Activated B cell treated with CpG ODN at 0.5 μM for 24 hours (primary cell): Measurements from ENCODE around the gene PANX1. TPM values are rescaled to one million over a fixed set of nuclear protein-coding genes. Genes with fewer than 3 reads are reported as not detected.
"Not testable (repeated sequence)": the region's sequence is repeated elsewhere in the genome, so short reads cannot be mapped to it uniquely, and the experiment has no call there.

Experiments used
- ATAC-seq: fragments of 200-7000 bp; cut with Tn5 transposase; one replicate; pipeline ENCODE4 v1.10.0; 2021; ENCODE audit warnings: low read depth, mild to moderate bottlenecking, moderate library complexity
- CTCF ChIA-PET: fragments of 350-600 bp; sonication (Branson Sonifier 250); formaldehyde crosslinking; loops from one replicate; lab custom pipeline; 2021; ENCODE audit warnings: antibody characterized with exemption; lab: Charles Lee
- POLR2A ChIA-PET: fragments of 350-600 bp; sonication (Branson Sonifier 250); formaldehyde crosslinking; loops from one replicate; lab custom pipeline; 2021; ENCODE audit warnings: antibody characterized with exemption; lab: Charles Lee
- DNase-seq: peaks from one replicate; pipeline ENCODE4 v3.0.0; 2022
- H3K27ac Mint-ChIP-seq: one replicate; pipeline ENCODE4 v1.8.0; 2020; ENCODE audit warnings: mixed read lengths
- H3K27me3 Mint-ChIP-seq: one replicate; pipeline ENCODE4 v1.8.0; 2021; ENCODE audit warnings: mixed read lengths
- H3K36me3 Mint-ChIP-seq: one replicate; pipeline ENCODE4 v1.8.0; 2021; ENCODE audit warnings: low read depth, mixed read lengths
- H3K4me1 Mint-ChIP-seq: one replicate; pipeline ENCODE4 v1.8.0; 2021; ENCODE audit warnings: mixed read lengths
- H3K4me3 Mint-ChIP-seq: one replicate; pipeline ENCODE4 v1.8.0; 2020; ENCODE audit warnings: mild to moderate bottlenecking, mixed read lengths
- H3K9me3 Mint-ChIP-seq: one replicate; pipeline ENCODE4 v1.8.0; 2020; ENCODE audit warnings: mixed read lengths
- intact Hi-C: fragments of 100-400 bp; cut with micrococcal nuclease; formaldehyde crosslinking; loops from one replicate; pipeline ENCODE4 v1.15.1; 2024
- total RNA-seq: library from RNA; stranded (reverse); gene quantifications from 2 replicates; pipeline ENCODE4 v1.2.3, GENCODE V29; 2022
- TF ChIP-seq, protein P1 (sequence below): fragments of 200-600 bp; IDR thresholded peaks from one replicate; pipeline ENCODE4 v1.8.0; 2022; ENCODE audit warnings: antibody characterized with exemption, mild to moderate bottlenecking

PANX1 gene
- total RNA-seq, 1 donor from 2014 or later = 11.2 TPM

DNA sequence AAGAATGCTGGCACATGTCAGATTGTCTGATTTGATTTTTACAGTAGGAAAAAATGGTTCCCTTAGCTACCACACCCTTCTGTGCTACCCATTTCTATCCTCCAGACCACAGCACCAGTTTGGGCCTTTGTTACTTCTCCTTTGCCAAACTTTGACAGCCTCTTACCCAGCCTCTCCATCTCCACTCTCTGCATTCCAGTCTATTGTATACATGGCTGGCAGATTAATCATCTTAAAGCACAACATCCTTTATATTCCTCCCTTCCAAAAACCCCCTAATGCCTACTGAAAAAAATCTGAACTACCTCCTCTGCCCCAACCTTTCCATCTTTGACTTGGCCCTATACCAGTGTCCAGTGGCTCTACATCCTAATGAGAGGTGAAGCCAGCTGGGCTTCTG lies 10.8 kb upstream of the PANX1 start:
- no peaks in the 10 kb centered on the region for H3K36me3 Mint-ChIP-seq
- CTCF ChIA-PET = no interaction called here

GRCh38 chr11:94119676-94120075 lies 9.0 kb upstream of the PANX1 start:
- CTCF ChIA-PET, ATAC-seq, H3K36me3 Mint-ChIP-seq: not testable (repeated sequence)

More for the DNA sequence above, 10.8 kb upstream of the PANX1 start:
- H3K27me3 Mint-ChIP-seq = no peaks in the 10 kb centered on the region
- no peaks in the 10 kb centered on the region for H3K9me3 Mint-ChIP-seq
- DNase-seq = no peak
- TF ChIP-seq, protein P1, sequence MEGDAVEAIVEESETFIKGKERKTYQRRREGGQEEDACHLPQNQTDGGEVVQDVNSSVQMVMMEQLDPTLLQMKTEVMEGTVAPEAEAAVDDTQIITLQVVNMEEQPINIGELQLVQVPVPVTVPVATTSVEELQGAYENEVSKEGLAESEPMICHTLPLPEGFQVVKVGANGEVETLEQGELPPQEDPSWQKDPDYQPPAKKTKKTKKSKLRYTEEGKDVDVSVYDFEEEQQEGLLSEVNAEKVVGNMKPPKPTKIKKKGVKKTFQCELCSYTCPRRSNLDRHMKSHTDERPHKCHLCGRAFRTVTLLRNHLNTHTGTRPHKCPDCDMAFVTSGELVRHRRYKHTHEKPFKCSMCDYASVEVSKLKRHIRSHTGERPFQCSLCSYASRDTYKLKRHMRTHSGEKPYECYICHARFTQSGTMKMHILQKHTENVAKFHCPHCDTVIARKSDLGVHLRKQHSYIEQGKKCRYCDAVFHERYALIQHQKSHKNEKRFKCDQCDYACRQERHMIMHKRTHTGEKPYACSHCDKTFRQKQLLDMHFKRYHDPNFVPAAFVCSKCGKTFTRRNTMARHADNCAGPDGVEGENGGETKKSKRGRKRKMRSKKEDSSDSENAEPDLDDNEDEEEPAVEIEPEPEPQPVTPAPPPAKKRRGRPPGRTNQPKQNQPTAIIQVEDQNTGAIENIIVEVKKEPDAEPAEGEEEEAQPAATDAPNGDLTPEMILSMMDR = no peak
- H3K27ac Mint-ChIP-seq = no peak overlapping the region
- H3K4me1 Mint-ChIP-seq = no peaks in the 10 kb centered on the region
- intact Hi-C loops = no loop called here
- no peak overlapping the region for H3K4me3 Mint-ChIP-seq
- POLR2A ChIA-PET = no interaction called here
- no peak for ATAC-seq

DNA sequence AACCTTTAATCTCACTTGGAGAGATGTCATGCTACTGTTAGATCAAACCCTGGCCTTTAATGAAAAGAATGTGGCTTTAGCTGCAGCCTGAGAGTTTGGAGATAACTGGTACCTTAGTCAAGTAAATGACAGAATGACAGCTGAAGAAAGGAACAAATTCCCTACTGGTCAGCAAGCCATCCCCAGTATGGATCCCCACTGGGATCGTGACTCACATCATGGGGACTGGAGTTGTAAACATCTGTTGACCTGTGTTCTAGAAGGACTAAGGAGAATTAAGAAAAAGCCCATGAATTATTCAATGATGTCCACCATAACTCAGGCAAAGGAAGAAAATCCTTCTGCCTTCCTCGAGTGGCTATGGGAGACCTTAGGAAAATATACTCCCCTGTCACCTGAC lies 8.1 kb upstream of the PANX1 start:
- H3K27ac Mint-ChIP-seq, H3K36me3 Mint-ChIP-seq, DNase-seq, CTCF ChIA-PET, intact Hi-C loops, ATAC-seq, H3K9me3 Mint-ChIP-seq, H3K4me1 Mint-ChIP-seq, H3K27me3 Mint-ChIP-seq, H3K4me3 Mint-ChIP-seq, POLR2A ChIA-PET: not testable (repeated sequence)

More at GRCh38 chr11:94119676-94120075, 9.0 kb upstream of the PANX1 start:
- H3K27me3 Mint-ChIP-seq, H3K9me3 Mint-ChIP-seq, intact Hi-C loops, H3K27ac Mint-ChIP-seq, H3K4me3 Mint-ChIP-seq, DNase-seq, POLR2A ChIA-PET, H3K4me1 Mint-ChIP-seq: not testable (repeated sequence)

- no peaks in the 10 kb centered on the region for H3K27me3 Mint-ChIP-seq
- POLR2A ChIA-PET = no interaction called here
- no peak overlapping the region for H3K27ac Mint-ChIP-seq
- ATAC-seq (no peak), DNase-seq (no peak)
- no peaks in the 10 kb centered on the region for H3K4me1 Mint-ChIP-seq
- H3K9me3 Mint-ChIP-seq = no peaks in the 10 kb centered on the region
- intact Hi-C loops = no loop called here
- no peaks in the 10 kb centered on the region for H3K36me3 Mint-ChIP-seq
- no peak overlapping the region for H3K4me3 Mint-ChIP-seq
- CTCF ChIA-PET = no interaction called here
- TF ChIP-seq, protein P1 = no peak
These were observed 7.7 kb upstream of the PANX1 start for GRCh38 chr11:94120946-94121345.

DNA sequence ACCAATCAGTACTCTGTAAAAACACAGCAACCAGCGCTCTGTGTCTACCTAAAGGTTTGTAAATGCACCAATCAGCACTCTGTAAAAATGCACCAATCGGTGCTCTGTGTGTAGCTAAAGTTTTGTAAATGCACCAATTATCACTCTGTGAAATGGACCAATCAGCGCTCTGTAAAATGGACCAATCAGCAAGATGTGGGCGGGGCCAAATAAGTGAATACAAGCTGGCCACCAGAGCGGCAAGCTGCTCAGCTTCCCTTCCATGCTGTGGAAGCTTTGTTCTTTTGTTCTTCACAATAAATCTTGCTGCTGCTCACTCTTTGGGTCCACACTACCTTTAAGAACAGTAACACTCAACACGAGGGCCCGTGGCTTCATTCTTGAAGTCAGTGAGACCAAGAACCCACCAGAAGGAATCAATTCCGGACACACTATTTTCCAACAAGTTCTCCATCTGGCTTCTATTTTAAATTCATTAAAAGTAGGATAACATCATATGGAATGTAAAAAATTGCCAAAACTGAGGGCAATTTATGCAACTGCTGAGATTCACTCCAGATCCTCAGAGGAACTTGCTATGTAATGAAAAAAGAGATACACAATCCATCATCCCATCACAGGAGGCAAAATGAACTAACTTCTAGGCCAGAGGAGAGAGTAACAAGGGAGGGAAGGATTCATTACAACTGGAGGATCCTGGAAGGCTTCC lies 3.1 kb upstream of the PANX1 start:
- intact Hi-C loops = loop anchor here (5.0 kb wide), 1 partner anchor 57 kb away; no protein-coding TSS in a partner anchor
- Mint-ChIP-seq H3K36me3 (peaks cover 6% of the 10 kb centered on the region), H3K9me3 (no peaks in the 10 kb centered on the region), H3K27ac (no peak overlapping the region), H3K27me3 (no peaks in the 10 kb centered on the region), H3K4me1 (peaks cover 16% of the 10 kb centered on the region), H3K4me3 (no peak overlapping the region)
- TF ChIP-seq, protein P1 = no peak
- ChIA-PET POLR2A (no interaction called here), CTCF (no interaction called here)
- no peak for DNase-seq
- ATAC-seq = no peak

GRCh38 chr11:94127638-94128037 lies 1.0 kb upstream of the PANX1 start:
- Mint-ChIP-seq H3K9me3 (no peaks in the 10 kb centered on the region), H3K27ac (peak overlapping the region; percentile 93), H3K36me3 (peaks cover 6% of the 10 kb centered on the region), H3K27me3 (no peaks in the 10 kb centered on the region), H3K4me1 (peaks cover 16% of the 10 kb centered on the region), H3K4me3 (no peak overlapping the region)
- ATAC-seq (no peak), DNase-seq (no peak)
- ChIA-PET CTCF (no interaction called here), POLR2A (interaction anchor here (1.4 to 3.3 kb wide), 2 partner anchors 12 to 386 kb away, joined by 3 to 19 read pairs; partner anchors contain the start of genes C11orf54 and TAF1D)
- TF ChIP-seq, protein P1 = no peak
- intact Hi-C loops = loop anchor here (1.0 to 5.0 kb wide), 7 partner anchors 24 to 931 kb away; partner anchors contain the start of genes ANKRD49, C11orf54, CEP295 and MED17
